Neutrophil (primary cell): ENCODE data around the gene FYCO1.

Experiments
- H3K27ac ChIP-seq: fragments of 200-600 bp; sonication (generic); 2 replicates; pipeline ENCODE4 v1.5.1; 2016; ENCODE audit warnings: mild to moderate bottlenecking, moderate library complexity
- H3K27me3 ChIP-seq: fragments of 200-600 bp; sonication (generic); 2 replicates; pipeline ENCODE4 v1.6.0; 2016; ENCODE audit warnings: mild to moderate bottlenecking
- H3K36me3 ChIP-seq: fragments of 200-600 bp; sonication (generic); 2 replicates; pipeline ENCODE4 v1.5.1; 2017
- H3K4me1 ChIP-seq, 2 experiments: fragments of 200-600 bp in 1 of 2; sonication (generic) in 1 of 2; 1 replicate in 1 of 2; 2 replicates in 1 of 2; pipeline versions ENCODE4 v1.5.1 to v1.6.1; 2013 to 2016; ENCODE audit warnings: low read depth in 1 of 2, low read length in 1 of 2, mild to moderate bottlenecking in 1 of 2, moderate library complexity in 1 of 2; ENCODE audit not compliant: control insufficient read depth in 1 of 2, insufficient read depth in 1 of 2
- H3K4me3 ChIP-seq, 2 experiments: fragments of 200-600 bp in 1 of 2; sonication (generic) in 1 of 2; 1 replicate in 1 of 2; 2 replicates in 1 of 2; pipeline ENCODE4 v1.5.1; 2013 to 2016; ENCODE audit warnings: low read depth in 1 of 2, low read length in 1 of 2, mild to moderate bottlenecking in 1 of 2, moderate library complexity in 1 of 2
- H3K9me3 ChIP-seq: fragments of 200-600 bp; sonication (generic); 2 replicates; pipeline ENCODE4 v1.5.1; 2016
- CTCF ChIP-seq: fragments of 200-600 bp; sonication (generic); IDR thresholded peaks from 2 replicates; pipeline ENCODE4 v1.5.1; 2016; ENCODE audit warnings: antibody characterized with exemption

FYCO1 gene

GRCh38 chr3:45948881-45949280 is 46.7 kb downstream of the FYCO1 start:
- H3K4me3 ChIP-seq = no peak overlapping the region
- H3K27me3 ChIP-seq = peaks cover 15% of the 10 kb centered on the region
- no peak overlapping the region for H3K27ac ChIP-seq
- no peak for TF ChIP-seq CTCF
- peaks cover 26% of the 10 kb centered on the region for H3K36me3 ChIP-seq
- H3K9me3 ChIP-seq = no peaks in the 10 kb centered on the region
- no peaks in the 10 kb centered on the region for H3K4me1 ChIP-seq

GRCh38 chr3:45948311-45948781 is 47.3 kb downstream of the FYCO1 start:
- H3K27me3 ChIP-seq = peaks cover 15% of the 10 kb centered on the region
- no peak for TF ChIP-seq CTCF
- H3K27ac ChIP-seq = no peak overlapping the region
- no peaks in the 10 kb centered on the region for H3K9me3 ChIP-seq
- H3K4me1 ChIP-seq = no peaks in the 10 kb centered on the region
- no peak overlapping the region for H3K4me3 ChIP-seq
- peaks cover 20% of the 10 kb centered on the region for H3K36me3 ChIP-seq

DNA sequence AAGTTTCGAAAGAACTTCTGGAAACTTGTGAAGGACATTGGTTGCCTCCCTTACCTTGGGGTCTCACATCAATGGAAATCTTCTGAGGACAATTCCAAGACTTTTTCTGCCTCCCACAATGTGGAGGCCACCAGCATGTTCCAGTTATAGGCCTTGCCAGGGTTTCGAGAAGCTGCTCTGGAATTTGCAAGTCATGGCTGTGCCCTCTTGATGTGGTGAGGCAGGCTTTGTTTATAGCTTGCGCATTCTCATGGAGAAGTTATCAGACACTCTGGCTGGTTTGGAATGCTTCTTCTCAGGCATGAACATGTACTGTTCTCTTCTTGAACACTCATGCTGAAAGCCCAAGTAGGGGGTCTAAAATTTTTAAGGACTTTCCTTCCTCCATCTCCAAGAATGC is 48.3 kb downstream of the FYCO1 start:
- Histone ChIP-seq H3K36me3 (peaks cover 20% of the 10 kb centered on the region), H3K4me3 (no peak overlapping the region), H3K9me3 (no peaks in the 10 kb centered on the region), H3K27me3 (peaks cover 15% of the 10 kb centered on the region), H3K27ac (no peak overlapping the region), H3K4me1 (no peaks in the 10 kb centered on the region)
- no peak for TF ChIP-seq CTCF

DNA sequence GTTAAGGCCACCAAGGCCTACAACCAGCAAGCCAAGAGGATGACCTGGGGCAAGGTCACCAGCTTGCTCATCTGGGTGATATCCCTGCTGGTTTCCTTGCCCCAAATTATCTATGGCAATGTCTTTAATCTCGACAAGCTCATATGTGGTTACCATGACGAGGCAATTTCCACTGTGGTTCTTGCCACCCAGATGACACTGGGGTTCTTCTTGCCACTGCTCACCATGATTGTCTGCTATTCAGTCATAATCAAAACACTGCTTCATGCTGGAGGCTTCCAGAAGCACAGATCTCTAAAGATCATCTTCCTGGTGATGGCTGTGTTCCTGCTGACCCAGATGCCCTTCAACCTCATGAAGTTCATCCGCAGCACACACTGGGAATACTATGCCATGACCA is 48.7 kb downstream of the FYCO1 start:
- H3K36me3 ChIP-seq = peaks cover 15% of the 10 kb centered on the region

DNA sequence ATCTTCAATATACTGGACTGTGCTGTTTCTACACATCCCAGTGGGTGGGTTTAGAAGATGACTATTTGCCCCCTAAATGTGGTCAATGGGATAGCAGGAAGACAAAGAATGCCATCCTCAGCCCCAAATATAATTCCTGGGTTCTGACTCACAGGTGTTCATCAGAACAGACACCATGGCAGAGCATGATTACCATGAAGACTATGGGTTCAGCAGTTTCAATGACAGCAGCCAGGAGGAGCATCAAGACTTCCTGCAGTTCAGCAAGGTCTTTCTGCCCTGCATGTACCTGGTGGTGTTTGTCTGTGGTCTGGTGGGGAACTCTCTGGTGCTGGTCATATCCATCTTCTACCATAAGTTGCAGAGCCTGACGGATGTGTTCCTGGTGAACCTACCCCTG is 49.3 kb downstream of the FYCO1 start:
- H3K27ac ChIP-seq = no peak overlapping the region
- peaks cover 10% of the 10 kb centered on the region for H3K27me3 ChIP-seq
- H3K36me3 ChIP-seq = peaks cover 10% of the 10 kb centered on the region
- TF ChIP-seq CTCF = no peak
- no peak overlapping the region for H3K4me3 ChIP-seq
- H3K9me3 ChIP-seq = no peaks in the 10 kb centered on the region
- H3K4me1 ChIP-seq = no peaks in the 10 kb centered on the region

More for the DNA sequence above, 48.7 kb downstream of the FYCO1 start:
- Histone ChIP-seq H3K9me3 (no peaks in the 10 kb centered on the region), H3K4me3 (no peak overlapping the region), H3K27me3 (peaks cover 13% of the 10 kb centered on the region), H3K27ac (no peak overlapping the region), H3K4me1 (no peaks in the 10 kb centered on the region)
- TF ChIP-seq CTCF = no peak
